ENCODE results near the gene CEP57. TPM values are rescaled to one million over a fixed set of nuclear protein-coding genes. Genes with fewer than 3 reads are reported as not detected.
"Not testable (repeated sequence)": the region's sequence is repeated elsewhere in the genome, so short reads cannot be mapped to it uniquely, and the experiment has no call there.

Gene CEP57
- polyA plus RNA-seq, 3 donors from 2014 or later, result 41.5 to 52.2 (median 50.8) TPM

DNA sequence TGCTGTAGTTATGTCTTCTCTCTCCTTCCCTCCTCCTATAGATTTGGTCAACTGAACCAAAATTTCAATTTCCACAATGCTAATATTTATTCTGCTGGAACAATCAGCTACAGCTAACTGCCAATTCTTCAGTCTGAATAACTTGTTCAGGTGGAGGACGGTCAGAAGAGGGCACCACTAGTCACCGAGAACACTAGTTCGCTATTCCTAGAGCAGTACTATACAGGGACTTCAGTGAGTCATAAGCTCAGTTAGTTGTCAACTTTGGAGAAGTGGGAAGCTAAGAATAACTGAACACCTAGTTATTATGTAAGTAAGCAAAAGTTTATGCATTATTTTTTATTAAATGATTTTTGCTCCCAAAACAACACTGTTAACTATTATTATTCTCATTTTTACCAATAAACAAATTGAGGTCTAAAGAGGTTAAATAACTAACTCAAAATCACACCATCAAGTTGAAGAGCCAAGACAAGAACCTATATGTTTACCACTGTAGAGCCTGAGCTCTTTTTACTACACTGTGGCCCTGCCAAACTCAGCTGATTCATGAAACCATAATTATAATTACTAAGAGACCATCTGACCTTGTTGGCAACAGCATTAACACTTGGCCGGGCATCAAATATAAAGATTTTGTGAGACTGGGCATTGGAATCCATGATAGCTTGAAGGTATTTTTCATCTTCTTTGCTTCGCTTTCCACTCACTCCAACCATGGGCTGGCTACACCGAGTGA lies 59.0 kb downstream of the CEP57 start:
- no peak for DNase-seq
- Mint-ChIP-seq H3K9me3 (no peaks in the 10 kb centered on the region), H3K27me3 (ENCODE audit: low read depth in 3 of 3) (peaks cover 0 to 4% (median 0%) of the 10 kb centered on the region in 3 donors), H3K27ac (no peak overlapping the region), H3K36me3 (peaks cover 10 to 23% (median 10%) of the 10 kb centered on the region in 3 donors), H3K4me3 (no peak overlapping the region), H3K4me1 (no peaks in the 10 kb centered on the region)

DNA sequence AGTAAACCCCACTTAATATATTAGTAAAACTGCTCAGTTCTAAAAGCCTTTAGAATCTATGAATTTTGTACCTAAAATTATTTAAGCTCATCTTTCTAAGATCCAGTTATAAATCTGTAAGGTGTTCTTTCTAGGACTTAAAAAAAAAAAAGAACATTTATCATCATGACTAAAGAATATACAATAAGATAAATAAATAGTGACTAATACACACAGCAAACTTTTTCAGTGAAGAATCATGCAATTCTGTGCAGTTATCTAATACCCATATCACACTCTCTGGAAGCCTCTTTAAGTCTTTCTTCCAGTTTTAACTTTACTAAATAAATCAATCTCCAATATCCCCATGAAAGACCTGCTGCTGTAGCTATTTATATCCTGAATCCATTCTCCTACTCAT lies 59.8 kb downstream of the CEP57 start:
- Mint-ChIP-seq H3K27ac (no peak overlapping the region), H3K9me3 (no peaks in the 10 kb centered on the region), H3K36me3 (peaks cover 1 to 15% (median 10%) of the 10 kb centered on the region in 3 donors), H3K27me3 (ENCODE audit: low read depth in 3 of 3) (peaks cover 0 to 4% (median 0%) of the 10 kb centered on the region in 3 donors), H3K4me3 (no peak overlapping the region), H3K4me1 (no peaks in the 10 kb centered on the region)
- no peak for DNase-seq

DNA sequence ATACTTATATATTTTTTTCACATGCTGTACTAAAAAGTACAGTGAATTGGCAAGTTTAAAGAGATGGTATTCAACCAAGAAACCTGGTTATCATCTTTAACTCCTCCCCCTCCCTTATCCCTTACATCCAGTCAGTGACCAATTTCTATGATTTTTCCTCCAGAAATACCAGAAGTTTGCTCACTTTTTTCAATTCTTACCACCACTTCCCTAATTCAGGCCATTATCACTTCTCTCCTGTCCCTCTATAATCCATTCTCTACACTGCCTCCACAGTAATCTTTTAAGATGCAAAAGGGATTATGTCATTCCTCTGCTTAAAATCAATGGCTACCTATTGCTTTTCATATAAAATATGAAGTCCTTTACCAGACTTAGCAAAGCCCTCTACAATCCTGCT lies 62.8 kb downstream of the CEP57 start:
- Mint-ChIP-seq H3K4me1 (no peaks in the 10 kb centered on the region), H3K27me3 (ENCODE audit: low read depth in 3 of 3) (peaks cover 0 to 1% (median 0%) of the 10 kb centered on the region in 3 donors), H3K36me3 (peaks cover 7 to 29% (median 9%) of the 10 kb centered on the region in 3 donors), H3K9me3 (no peaks in the 10 kb centered on the region), H3K27ac (peak overlapping the region in 1 of 6 donors; percentile 5), H3K4me3 (no peak overlapping the region)
- no peak for DNase-seq

DNA sequence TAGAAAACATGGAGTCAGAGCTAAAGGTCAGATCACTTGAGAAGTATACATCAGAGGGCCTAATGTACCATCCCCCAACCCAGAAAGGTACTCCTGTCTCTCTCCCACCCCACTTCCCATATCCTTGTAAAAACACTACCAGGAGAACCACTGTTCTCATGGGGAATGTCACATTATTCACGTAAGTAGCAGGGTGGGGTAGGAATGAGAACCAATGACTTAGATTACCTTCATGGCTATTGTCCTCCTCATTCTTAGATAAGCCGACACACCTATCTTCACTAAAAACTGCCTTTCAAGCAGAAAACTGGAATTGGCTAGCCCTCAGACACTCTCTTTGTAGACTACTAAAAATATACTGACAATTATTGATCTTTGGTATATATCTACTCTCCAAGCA lies 63.6 kb downstream of the CEP57 start:
- Mint-ChIP-seq H3K9me3 (no peaks in the 10 kb centered on the region), H3K27me3 (ENCODE audit: low read depth in 3 of 3) (peaks cover 0 to 1% (median 0%) of the 10 kb centered on the region in 3 donors), H3K36me3 (peaks cover 7 to 35% (median 9%) of the 10 kb centered on the region in 3 donors), H3K4me3 (no peak overlapping the region), H3K4me1 (no peaks in the 10 kb centered on the region), H3K27ac (no peak overlapping the region)
- no peak for DNase-seq

DNA sequence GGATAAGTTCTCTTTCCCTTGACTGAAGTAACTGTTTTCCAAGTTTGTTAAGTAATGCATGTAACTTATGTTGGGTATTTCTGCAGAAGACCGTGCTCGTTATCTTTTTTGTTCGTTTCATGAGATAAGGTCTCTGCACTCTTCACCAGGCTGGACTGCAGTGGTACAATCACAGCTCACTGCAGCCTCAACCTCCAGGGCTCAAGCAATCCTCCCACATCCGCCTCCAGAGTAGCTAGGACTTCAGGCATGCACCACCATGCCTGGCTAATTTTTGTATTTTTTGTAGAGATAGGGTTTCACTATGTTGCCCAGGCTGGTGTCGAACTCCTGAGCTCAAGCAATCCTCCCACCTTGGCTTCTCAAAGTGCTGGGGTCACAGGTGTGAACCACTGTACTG lies 64.1 kb downstream of the CEP57 start:
- peaks cover 9 to 34% (median 10%) of the 10 kb centered on the region in 3 donors for H3K36me3 Mint-ChIP-seq
- H3K4me3 Mint-ChIP-seq; H3K27ac Mint-ChIP-seq; H3K9me3 Mint-ChIP-seq; H3K4me1 Mint-ChIP-seq; DNase-seq; H3K27me3 Mint-ChIP-seq (ENCODE audit: low read depth in 3 of 3): not testable (repeated sequence)

DNA sequence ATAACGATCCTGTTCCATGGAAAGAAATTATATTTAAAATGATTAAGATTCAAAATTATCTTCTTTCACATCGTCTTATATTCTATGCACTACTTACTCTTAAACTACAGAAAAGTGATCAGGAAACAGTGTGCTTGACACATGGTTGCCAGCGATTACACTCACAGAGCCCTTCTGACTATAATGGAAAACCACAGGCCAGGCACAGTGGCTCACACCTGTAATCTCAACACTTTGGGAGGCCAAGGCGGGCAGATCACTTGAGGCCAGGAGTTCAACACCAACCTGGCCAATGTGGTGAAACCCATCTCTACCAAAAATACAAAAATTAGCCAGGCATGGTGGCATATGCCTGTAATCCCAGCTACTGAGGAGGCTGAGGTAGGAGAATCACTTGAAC lies 69.7 kb downstream of the CEP57 start:
- H3K9me3 Mint-ChIP-seq; H3K27me3 Mint-ChIP-seq (ENCODE audit: low read depth in 3 of 3); H3K4me3 Mint-ChIP-seq; DNase-seq; H3K4me1 Mint-ChIP-seq; H3K27ac Mint-ChIP-seq: not testable (repeated sequence)
- H3K36me3 Mint-ChIP-seq, result peaks cover 21 to 47% (median 22%) of the 10 kb centered on the region in 3 donors

DNA sequence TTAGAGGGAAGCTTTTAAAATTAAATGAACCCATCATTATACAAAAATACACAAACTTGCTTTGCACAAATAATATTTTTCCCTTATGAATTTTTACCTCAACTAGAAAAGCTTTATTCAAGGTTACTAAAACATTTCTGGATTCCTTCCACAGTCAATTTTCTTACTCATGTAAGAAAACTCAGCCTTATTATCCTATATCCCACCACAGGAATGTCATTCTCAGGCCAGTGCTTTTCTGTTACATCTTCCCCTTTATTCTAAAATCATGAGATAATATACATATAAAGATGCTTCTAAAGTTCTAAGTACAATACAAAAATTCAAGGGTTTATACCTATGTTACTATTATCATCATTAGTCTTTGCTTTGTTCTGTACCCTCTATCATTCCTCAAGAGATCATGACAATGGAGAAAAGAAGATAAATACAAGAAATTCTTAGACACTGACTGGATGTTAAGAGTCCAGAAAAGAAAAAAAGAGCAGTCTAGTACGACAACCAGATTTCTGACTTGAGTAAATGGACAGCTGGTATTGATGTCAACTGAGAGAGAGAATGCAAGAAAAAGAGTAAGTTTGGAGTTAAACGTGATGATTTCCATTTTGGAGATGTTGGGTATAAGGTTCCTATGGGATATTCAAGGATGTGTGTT lies 73.3 kb downstream of the CEP57 start:
- Mint-ChIP-seq H3K36me3 (peaks cover 13 to 28% (median 13%) of the 10 kb centered on the region in 3 donors), H3K27me3 (ENCODE audit: low read depth in 3 of 3) (no peaks in the 10 kb centered on the region), H3K9me3 (no peaks in the 10 kb centered on the region), H3K27ac (no peak overlapping the region), H3K4me1 (peaks cover 4 to 17% of the 10 kb centered on the region in 2 donors), H3K4me3 (no peak overlapping the region)
- no peak for DNase-seq

DNA sequence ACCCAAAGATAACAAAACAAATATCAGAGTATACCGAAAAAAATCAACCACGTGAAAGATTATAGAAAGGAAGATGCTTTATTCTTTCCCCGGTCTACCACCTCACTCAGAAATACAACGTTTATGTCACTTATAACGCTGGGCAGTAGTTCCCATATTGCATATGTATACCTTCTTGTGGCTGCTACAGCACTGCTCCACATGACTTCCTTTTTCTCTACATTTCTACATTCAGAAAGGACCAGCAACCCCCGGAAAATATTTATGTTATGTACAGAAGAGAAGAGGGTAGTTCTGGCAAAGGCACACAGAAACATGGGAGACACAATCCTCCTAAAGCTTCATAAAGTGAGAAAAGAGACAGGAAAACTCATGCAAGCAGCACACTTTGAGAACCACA lies 76.8 kb downstream of the CEP57 start:
- Mint-ChIP-seq H3K27ac (no peak overlapping the region), H3K4me3 (no peak overlapping the region), H3K27me3 (ENCODE audit: low read depth in 3 of 3) (no peaks in the 10 kb centered on the region), H3K4me1 (peaks cover 0 to 8% of the 10 kb centered on the region in 2 donors), H3K9me3 (no peaks in the 10 kb centered on the region), H3K36me3 (peaks cover 4 to 17% (median 8%) of the 10 kb centered on the region in 3 donors)
- no peak for DNase-seq

DNA sequence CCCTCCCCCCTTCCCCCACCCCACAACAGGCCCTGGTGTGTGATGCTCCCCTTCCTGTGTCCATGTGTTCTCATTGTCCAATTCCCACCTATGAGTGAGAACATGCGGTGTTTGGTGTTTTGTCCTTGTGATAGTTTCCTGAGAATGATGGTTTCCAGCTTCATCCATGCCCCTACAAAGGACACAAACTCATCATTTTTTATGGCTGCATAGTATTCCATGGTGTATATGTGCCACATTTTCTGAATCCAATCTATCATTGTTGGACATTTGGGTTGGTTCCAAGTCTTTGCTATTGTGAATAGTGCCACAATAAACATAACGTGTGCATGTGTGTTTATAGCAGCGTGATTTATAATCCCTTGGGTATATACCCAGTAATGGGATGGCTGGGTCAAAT lies 80.6 kb downstream of the CEP57 start:
- not testable (repeated sequence) for H3K36me3 Mint-ChIP-seq; H3K27me3 Mint-ChIP-seq (ENCODE audit: low read depth in 3 of 3); H3K4me1 Mint-ChIP-seq; H3K9me3 Mint-ChIP-seq; DNase-seq; H3K4me3 Mint-ChIP-seq; H3K27ac Mint-ChIP-seq

DNA sequence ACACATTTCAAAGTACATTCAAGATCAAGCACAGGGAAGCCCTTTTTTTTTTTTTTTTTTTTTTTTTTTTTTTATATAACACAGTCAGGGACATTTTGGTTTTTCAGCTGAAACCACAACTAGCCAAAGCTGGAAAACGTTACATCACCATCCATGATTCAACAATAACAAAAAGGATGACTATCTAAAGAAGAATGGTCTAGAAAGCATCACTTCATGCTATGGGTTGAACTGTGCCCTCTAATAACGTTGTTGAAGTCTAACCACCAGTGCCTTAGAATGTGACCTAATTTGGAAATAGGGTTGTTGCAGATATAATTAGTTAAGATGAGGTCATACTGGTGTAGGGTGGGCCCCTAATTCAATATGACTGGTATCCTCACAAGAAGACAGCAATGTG lies 87.0 kb downstream of the CEP57 start:
- peaks cover 7 to 16% (median 10%) of the 10 kb centered on the region in 3 donors for H3K36me3 Mint-ChIP-seq
- no peak overlapping the region for H3K4me3 Mint-ChIP-seq
- no peak overlapping the region for H3K27ac Mint-ChIP-seq
- DNase-seq, result no peak
- no peaks in the 10 kb centered on the region for H3K9me3 Mint-ChIP-seq
- peaks cover 0 to 4% (median 1%) of the 10 kb centered on the region in 3 donors for H3K27me3 Mint-ChIP-seq (ENCODE audit: low read depth in 3 of 3)
- peaks cover 2 to 9% of the 10 kb centered on the region in 2 donors for H3K4me1 Mint-ChIP-seq

Other genes starting within 250 kb of the CEP57 start
- gene FAM76B, start 716 bp upstream of the CEP57 start, polyA plus RNA-seq, result 10 to 100 TPM; 11.5 to 18.0 (median 11.5) TPM
- gene MTMR2, start 133.6 kb downstream of the CEP57 start, polyA plus RNA-seq, result 10 to 100 TPM; 14.8 to 31.3 (median 25.4) TPM